ENCODE measurements around the gene ASH1L.
"Not testable (repeated sequence)": the region's sequence is repeated elsewhere in the genome, so short reads cannot be mapped to it uniquely, and the experiment has no call there.

ASH1L gene

DNA sequence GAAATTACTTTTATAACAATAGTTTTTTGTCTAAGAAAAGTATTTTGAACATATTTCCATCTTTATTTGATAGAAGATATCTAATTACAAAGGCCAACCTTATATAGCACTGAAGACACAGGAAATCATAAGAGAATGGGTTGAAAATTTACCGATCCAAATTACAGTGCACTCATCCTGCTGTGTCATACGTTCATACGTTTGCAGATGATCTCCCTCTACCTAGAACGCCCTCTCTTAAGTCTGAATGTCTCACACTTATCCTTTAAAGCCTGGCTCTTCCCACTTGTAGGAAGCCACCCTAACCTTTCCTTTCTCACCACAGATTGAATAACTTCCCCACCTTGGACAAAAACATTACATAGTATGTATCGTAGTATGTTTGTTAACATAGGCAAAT is 9.3 kb downstream of the ASH1L start:
- DNase-seq, result no peak

DNA sequence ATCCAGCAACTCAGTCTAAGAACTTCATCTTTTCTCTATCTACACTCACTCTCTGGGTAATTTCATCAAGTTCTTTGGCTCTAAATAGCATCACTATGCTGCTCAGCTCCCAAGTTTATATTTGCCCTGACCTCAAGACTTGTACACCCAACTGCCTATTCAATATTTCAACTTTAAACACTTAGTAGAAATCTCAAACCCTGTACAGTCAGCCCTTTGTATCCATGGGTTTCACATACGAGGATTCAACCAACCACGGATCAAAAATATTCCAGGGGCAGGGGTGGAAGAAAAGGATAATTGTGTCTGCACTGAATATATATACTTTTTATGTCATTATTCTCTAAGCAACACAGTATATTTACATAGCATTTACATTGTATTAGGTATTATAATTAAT is 13.9 kb downstream of the ASH1L start:
- DNase-seq, result no peak

DNA sequence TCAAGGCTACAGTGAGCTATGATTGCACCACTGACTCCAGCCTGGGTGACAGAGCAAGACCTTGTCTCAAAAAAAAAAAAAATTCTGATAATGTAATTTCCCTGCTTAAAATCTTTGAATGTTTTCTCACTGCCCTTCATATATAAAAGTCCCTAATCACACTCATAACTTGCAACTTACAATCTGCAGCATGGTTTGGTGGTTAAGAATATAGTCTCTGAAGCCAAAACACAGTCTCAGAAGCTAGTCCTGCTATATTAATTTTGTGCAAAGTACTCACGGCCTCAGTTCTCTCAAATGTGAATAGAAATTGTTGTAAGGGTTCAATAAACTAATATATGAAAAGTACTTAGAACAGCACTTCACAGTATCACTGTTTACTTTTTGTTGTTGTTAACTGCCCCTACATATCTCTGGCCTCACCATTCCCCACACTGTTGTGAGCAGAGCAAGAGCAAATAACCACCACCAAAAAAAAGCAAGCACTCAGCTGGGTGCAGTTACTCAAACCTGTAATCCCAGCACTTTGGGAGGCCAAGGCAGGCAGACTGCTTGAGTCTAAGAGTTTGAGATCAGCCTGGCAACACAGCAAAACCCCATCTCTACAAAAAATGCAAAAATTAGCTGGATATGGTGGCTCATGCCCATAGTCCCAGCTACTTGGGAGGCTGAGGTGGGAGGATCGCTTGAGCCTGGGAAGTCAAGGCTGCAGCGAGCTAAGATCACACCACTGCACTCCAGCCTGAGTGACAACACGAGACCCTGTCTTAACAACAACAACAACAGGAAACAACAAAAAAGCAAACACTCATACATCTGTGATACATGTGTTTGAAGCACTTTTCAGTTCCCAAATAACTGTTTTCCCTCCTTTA is 22.4 kb downstream of the ASH1L start:
- DNase-seq, result no peak

DNA sequence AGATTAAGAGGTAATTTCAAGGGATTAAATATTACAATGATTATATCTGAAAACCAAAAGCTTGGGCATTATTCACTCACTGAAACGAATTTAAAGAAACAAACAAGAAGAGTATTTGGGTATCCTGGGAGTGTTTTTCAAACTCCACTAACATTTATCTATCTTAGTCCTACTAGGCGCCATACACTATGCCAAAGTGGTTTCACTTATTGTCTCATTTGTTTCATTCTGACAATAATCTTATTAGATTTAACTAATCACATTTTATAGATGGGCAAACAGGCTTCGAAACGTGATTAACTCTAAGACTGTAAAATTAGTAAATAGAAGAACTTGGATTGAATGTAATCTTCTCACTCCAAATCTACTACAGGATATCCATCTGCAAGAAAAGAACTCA is 25.4 kb downstream of the ASH1L start:
- DNase-seq, result no peak

DNA sequence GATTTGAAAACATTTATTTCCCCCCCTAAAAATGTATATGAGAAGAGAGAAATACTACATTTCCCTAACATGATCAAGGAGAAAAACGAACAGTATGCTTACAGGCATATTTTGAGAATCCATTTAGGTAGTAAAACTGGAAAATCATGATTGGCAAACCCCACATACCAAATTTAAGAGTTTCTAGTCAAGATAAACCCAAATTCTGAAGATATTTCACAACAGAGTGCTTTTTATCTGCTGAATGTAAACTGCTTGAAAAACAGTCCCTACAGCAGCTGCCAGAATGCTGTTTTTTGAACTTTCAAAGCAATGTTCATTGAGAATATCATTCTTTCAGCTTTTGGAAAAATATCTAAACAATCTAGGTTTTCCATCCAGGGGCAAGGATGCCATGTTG is 31.0 kb downstream of the ASH1L start:
- no peak for DNase-seq

DNA sequence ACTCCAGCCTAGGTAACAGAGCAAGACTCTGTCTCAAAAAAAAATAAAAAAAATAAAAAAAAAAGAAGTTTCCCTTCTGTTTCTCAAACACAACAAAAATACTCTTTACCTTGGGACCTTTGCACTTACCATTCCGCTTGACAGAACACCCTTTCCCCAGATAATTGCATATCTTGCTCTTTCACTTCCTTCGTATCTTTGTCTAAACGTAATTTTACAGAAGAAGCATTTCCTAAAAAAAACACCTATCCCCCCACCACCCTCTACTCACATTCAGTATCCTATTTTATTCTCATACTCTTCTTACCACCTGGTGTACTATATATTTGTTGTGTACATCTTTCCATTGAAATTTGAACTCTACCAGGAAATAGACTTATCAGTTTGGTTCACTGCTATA is 32.7 kb downstream of the ASH1L start:
- DNase-seq, result no peak

DNA sequence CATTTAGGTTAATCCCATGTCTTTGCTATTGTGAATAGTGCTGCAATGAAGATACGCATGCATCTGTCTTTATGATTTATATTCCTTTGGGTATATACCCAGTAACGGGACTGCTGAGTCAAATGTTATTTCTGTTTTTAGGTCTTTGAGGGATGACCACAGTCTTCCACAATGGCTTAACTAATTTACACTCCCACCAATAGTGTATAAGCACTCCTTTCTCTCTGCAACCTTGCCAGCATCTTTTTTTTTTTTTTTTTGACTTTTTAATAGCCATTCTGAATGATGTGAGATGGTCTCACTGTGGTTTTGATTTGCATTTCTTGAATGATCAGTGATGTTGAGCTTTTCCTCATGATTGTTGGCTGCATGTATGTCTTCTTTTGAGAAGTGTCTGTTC is 33.5 kb downstream of the ASH1L start:
- no peak for DNase-seq

DNA sequence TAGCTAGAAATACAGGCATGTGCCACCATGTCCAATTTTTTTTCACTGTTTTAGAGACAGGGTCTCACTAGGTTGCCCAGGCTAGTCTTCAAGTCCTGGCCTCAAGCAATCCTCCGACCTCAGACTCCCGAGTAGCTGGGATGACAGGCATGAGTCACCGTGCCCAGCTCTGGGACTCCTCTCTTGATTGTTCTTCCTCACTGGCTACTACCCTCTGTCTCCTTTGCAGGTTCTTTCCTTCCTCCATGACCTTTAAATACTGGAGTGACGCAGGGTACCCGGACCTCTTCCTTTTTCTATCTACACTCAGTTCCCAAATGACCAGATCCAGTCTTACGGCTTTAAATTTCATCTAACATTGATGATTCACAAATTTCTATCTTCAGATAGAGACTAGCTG is 34.9 kb downstream of the ASH1L start:
- DNase-seq, result no peak

DNA sequence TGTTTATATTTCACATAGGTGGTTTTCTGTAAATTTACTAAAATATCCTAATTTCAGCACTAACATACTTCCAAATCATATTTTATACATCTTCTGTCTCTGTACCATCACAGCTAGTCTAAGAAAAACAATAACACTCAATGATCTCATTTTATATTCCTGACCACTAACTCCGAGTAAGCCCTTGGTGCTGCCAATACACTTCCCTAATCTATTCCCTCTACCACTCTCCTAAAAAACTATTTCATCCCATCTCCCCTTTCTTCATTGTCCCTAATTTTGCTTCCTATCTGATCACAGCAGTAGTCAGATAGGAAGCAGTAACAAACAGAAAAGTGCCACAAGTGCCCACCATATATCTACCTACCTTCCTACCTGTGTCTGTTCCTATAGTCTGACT is 36.2 kb downstream of the ASH1L start:
- no peak for DNase-seq

DNA sequence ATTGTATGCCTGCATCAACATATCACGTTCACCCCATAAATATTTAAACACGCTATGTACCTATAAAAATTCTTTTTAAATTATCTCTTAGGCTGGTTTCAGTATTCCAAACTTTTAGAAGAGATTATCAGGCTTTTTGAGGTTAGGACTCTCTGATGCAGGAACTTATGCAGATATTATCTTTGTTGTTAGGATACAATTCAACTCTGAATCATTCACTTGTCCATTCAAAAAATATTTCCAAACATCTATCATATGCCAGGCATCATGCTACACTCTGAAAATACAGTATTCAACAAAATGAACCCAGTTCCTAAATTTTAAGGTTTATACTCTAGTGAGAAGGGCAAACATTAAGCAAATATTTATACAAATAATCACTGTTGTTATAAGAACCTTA is 40.5 kb downstream of the ASH1L start:
- no peak for DNase-seq

DNA sequence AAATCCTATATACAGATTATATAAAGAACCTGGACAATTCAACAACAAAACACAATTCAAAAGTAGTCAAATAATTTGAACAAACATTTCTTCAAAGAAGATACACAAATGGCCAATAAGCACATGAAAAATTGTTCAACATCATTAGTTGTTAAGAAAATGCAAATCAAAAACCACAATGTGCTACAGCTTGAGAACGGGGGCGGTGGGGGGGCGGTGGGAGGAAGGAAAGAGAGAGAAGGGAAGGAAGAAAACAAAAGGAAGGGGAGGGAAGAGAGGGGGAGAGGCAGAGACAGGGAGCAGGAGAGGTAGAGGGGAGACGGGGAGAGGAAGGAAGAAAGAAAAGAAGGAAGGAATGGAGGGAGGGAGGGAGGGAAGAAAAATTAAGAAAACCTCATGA is 44.1 kb downstream of the ASH1L start:
- no peak for DNase-seq

DNA sequence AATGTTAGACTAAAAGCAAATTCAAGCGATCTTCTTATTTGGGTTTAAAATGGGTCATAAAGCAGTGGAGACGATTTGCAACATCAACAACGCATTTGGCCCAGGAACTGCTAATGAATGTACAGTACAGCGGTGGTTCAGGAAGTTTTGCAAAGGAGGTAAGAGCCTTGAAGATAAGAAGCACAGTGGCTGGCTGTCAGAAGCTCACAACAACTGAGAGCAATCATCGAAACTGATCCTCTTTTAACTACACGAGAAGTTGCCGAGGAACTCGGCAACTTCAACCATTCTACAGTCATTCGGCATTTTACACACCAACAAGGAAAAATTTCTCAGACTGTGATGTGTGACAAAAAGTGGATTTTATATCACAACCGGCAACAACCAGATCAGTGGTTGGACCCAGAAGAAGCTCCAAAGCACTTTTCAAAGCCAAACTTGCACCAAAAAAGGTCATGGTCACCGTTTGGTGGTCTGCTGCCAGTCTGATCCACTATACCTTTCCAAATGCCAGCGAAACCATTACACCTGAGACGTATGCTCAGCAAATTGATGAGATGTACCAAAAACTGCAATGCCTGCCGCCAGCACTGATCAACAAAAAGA is 47.9 kb downstream of the ASH1L start:
- no peak for DNase-seq

DNA sequence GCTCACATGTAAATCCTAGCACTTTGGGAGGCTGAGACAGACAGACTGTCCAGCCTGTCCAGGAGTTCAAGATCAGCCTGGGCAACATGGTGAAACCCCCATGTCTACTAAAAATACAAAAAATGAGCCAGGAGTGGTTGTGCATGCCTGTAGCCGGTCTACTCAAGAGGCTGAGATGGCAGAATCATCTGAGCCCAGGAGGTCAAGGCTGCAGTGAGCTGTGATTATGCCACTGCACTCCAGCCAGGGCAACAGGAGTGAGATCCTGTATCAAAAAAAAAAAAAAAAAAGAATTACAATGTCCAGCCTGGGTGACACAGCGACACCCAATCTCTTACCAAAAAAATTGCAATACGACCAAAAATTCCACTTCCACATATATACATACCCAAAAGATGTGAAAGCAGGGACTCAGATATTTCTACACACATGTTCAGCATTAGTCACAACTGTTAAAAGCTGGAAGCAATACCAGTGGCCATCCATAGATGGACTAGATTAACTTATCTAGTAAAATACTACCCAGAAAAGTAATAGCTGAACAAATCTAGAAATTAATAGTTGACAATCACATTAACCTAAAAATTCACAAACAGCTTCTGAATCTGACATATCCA is 49.2 kb downstream of the ASH1L start:
- no peak for DNase-seq

DNA sequence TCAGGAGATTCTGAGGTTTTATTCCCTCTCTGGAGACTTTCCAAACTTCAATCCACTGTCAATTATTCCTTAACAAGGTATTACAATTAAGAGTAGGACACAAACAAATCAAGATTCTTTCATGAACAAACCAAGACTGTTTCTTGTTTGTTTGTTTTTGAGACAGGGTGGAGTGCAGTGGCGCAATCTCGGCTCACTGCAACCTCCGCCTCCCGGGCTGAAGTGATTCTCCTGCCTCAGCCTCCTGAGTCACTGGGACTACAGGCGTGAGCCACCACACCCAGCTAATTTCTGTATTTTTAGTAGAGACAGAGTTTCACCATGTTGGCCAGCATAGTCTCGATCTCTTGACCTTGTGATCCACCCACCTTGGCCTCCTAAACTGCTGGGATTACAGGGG is 51.2 kb downstream of the ASH1L start:
- DNase-seq, result not testable (repeated sequence)

DNA sequence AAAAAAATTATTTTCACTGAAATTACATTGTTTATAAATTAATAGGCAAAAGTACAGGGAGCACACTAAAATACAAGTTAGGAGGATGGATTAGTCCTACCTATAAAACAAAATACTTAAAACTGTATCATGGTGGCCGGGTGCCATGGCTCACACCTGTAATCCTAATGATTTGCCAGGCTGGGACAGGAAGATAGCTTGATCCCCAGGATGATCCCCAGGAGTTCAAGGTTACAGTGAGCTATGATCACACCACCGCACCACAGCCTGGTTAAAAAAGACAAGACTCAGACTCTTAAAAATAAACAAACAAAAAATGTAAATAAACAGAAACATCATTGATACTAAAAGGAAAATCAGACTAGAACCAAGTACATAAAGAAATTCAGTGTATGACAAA is 53.5 kb downstream of the ASH1L start:
- no peak for DNase-seq

DNA sequence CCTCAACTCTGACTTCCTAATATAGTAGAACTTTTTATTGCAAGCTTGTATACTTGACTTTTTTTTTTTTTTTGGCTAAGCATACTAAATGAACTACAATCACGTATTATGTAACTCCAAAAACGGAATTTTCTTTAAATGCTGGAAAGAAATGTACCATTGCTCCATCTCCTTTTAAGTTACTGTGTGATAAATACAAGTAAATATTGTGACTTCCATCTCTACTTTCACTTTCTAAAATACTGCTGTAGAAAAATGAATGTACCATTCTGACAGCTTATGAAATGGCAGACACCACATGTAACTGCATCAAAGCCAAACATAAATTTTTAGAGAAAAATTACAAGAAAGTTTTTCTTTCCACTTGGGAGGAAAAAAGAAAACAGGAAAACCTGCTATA is 54.7 kb downstream of the ASH1L start:
- DNase-seq, result no peak

DNA sequence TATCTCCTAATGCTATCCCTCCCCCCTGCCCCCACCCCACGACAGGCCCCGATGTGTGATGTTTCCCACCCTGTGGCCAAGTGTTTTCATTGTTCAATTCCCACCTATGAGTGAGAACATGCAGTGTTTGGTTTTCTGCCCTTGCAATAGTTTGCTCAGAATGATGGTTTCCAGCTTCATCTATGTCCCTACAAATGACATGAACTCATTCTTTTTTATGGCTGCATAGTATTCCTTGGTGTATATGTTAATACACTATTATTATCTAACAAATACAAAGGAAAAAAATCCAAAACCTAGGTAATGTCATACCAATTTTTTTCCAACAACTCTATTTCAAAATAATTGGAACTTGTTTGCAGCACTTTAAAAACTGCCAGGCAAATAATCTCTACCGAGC is 56.6 kb downstream of the ASH1L start:
- DNase-seq, result not testable (repeated sequence)

DNA sequence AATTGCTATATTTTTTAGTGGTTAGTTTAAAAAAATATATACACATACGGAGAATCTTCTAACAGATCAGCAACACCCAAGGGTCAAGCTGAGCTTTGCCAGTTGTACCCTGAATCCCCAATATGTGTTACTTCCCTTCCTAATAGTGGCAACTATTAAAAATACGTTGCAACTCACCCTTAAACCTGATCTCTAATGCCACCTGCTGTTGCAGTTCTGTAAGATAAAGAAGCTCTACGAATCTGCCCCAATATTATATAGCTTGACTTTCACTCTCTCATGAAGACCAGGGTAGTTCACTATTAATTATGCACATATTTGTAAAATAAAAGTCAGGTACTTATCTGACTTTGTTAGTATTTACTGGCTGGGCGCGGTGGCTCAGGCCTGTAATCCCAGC is 58.4 kb downstream of the ASH1L start:
- peak; percentile 8 for DNase-seq

DNA sequence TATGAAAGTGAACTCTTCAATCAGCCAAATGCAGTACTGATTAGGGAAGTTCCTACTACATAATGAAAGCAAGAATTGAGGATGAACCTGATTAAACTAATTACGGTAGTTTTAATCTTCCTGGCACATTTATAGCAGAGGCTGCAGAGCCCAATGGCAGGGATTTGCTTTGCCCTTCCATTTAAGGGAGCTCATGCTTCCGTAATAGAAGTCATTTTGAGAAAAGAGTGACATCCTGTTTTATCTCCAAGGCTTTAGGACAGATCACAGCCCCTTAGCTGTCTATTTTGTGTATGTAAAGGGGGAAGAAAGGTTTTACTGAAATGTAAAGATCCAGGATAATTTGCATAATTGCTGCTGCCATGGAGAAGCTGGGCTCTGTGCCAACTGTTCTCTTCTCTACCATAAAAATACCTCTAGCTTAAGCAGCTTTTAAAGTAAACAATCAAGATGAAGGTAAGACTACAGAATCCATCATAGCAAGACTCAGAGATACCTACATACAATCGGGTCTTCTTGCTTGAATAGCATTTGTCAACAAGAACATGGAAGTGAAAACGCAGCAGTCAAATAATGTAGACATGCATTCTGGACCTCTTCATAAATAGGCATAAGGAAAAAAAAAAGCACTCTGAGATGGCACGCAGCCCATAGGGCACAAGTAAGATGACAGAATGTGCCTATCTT is 62.5 kb downstream of the ASH1L start:
- peak; percentile 93 for DNase-seq

DNA sequence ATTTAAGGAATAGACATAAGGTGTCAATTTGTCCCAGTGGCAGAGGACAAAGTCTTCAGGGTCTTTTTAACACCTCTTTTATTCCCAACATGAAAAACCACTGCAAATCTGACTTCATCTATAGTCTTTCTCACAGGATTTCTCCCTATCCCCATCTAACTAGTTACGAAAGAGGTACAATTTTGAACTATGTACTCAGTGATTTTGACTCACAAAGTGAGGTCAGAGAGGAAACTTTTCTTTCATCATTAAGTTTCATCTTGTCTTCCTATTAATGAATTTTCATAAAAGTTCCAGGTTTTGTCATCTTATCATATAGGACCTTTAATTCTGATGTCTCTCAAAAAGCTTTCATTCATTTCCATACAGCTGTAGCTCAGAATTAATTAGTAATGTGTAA is 63.3 kb downstream of the ASH1L start:
- no peak for DNase-seq

DNA sequence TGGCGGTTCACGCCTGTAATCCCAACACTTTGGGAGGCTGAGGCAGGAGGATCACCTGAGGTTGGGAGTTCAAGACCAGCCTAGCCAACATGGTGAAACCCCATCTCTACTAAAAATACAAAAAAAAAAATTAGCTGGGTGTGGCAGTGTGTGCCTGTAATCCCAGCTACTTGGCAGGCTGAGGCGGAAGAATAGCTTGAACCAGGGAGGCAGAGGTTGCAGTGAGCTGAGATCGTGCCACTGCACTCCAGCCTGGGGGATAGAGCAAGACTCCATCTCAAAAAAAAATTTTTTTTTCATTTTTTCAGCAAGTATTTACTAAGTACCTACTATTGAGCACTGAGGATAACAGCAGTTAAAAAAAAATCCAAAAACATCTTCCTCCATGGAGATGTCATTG is 69.0 kb downstream of the ASH1L start:
- not testable (repeated sequence) for DNase-seq

DNA sequence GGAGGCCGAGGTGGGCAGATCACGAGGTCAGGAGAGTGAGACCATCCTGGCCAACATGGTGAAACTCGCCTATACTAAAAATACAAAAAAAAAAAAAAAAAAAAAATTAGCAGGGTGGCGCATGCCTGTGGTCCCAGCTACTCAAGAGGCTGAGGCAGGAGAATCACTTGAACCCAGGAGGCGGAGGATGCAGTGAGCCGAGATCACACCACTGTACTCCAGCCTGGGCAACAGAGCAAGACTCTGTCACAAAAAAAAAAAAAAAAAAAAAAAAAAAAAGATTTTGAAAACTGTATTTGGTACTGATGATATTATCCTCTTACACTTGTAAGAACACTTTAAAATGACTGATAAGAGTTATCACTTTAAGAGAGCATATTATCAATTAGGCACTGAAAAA is 74.2 kb downstream of the ASH1L start:
- not testable (repeated sequence) for DNase-seq

DNA sequence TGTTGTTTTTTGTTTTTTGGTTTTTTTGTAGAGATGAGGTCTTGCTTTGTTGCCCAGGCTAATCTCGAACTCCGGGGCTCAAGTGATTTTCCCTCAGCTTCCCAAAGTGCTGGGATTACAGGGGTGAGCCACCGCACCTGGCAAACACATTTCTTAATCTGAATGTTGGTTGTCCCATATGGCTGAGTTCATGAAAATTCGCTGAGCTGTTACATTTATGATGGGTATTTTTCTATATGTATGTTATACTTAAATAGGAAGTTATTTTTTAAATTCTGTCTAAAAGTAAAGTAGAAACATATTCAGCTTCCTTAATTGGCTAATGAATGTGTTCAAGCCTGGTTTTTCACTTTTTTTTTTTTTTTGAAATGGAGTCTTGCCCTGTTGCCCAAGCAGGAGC is 75.1 kb downstream of the ASH1L start:
- no peak for DNase-seq

DNA sequence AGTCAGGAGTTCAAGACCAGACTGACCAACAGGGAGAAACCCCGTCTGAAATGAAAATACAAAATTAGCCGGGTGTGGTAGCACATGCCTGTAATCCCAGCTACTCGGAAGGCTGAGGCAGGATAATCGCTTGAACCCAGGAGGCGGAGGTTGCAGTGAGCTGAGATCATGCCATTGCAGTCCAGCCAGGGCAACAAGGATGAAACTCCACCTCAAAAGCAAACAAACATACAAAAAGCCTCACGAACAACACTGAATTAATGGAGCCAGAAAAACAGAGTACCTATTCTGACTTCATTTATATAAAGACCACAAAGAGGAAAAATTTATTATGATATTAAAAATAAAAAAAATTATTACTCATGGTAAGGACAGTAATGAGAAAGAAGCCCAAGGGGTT is 75.7 kb downstream of the ASH1L start:
- not testable (repeated sequence) for DNase-seq
